ENCODE results near the gene RAB14.
A peak's percentile ranks its signal among the peaks of the same experiment; 100 is the strongest.
"Not testable (repeated sequence)": the region's sequence is repeated elsewhere in the genome, so short reads cannot be mapped to it uniquely, and the experiment has no call there.

The RAB14 gene

DNA sequence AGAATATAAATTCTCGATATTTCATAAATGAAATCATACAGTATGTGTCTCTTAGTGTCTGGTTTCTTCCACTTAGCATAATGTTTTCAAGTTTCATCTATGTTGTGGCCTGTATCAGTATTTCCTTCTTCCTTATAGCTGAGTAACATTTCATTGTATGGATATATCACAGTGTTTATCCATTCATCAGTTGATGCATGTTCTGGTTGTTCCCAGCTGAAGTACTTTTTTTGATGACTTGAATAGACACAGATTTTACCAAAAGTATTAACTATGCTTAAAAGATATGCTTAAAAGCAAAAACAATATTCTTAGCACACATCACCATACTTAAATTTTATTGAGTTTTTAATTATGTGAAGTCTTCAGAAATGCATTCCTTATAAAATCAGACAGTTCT, 12.7 kb downstream of the RAB14 start:
- no peak for DNase-seq

DNA sequence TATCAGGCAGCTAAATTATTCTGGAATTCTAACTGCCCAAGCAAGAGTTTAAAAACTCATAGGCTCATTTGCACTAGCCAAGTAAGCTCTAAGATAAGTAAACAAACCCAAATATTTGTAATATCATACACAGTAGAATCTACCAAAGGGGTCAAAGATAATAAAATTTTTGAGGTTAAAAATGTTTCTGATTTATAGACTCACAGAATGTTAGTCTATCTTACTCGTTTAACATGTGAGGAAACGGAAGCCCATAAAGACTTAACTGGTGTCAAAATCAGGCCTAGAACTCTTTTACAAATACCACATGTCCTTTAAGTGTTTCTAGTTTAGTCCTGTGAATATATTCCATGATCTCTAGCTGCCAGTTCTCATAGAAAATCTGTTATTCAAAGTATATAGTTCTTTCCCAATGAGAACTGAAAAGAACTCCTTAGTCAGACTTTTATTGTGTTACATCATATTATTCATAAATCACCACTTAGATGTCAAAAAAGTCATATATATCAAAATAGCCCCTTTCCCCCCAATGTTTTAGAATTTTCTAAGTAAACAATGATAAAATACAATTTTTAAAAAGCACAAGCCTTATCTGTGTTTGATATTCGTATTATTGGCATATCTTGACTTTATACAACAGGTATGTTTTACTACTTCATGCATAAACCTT, 13.9 kb downstream of the RAB14 start:
- no peak for DNase-seq

- no peak for DNase-seq
These were observed 15.8 kb downstream of the RAB14 start for GRCh38 chr9:121185774-121186403.

DNA sequence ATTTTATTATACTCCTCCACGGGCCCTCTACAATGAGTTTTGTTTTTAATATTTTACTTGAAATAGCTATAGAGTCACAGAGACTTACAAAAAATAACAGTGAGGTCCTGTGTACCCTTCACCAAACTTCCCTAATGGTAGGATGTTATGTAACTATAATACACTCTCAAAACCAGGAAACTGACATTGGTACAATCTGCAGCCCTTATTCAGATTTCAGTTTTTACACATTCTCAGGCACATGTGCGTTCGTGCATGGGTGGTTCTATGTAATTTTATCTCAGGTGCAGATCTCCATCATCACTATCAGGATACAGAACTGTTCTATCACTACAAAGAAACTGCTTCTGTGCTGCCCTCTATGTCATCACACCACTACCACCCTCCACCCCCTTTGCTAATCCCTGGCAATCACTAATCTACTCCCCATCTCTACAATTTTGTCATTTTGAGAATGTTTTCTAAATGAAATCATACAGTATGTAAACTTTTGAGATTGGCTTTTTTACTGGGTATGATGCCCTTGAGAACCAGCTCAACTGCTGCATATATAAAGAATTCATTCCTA, 16.4 kb downstream of the RAB14 start:
- no peak for DNase-seq

- no peak for DNase-seq
These were observed 17.2 kb downstream of the RAB14 start for GRCh38 chr9:121184463-121184862.

DNA sequence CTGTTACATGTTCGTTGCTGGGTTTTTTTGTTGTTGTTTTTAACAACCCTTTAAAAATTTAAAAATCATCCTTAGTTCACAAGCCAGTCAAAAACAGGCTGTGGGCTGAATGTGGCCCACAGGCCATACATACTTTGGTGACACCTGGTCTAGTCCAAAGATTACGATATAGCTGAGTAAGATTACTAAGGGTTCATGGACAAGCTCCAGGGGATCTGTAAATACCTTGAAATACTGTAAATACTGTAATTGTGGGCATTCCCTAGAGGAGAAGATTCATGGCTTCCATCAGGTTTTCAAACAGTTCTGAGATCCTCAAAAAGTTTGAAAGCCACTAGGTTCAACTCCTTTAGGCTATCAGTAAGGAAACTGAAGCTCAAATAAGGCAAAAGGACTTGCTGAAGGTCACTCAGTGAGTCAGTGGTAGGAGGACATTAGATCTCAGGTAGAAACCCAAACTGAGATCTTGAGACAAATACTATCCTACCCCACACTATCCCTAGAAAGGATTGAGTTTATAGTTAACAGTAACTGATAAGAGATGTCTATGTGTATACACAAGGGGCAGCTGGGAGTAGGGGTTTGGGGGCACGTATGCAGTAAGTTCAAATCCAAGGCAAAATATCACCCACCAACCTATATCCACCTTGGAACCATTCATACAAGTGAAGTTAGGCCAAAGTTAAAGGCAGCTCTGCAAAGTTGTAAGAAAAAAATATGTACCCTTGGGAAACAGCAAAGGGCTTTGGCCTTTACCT, 17.8 kb downstream of the RAB14 start:
- DNase-seq: no peak

DNA sequence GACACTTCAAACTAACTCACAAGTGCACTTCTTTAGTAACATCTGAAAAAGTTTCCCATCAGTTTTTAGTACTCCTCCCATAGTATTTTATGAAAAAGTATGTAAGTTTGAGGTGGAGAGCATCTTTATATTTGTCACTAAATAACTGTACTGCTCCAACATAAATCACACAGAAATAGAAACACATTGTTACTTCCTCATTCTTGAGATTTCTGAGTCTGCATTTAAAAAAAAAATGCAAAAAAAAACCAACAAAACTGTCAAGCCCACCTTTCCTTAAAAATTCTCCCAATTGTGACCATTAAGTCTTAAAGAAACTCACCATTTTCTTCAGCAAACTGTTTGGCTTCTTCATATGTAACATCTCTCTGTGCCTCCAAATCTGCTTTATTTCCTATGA, 18.7 kb downstream of the RAB14 start:
- DNase-seq: no peak

- DNase-seq: no peak
These were observed 19.4 kb downstream of the RAB14 start for GRCh38 chr9:121182101-121182836.

GRCh38 chr9:121179930-121180681, 21.6 kb downstream of the RAB14 start:
- no peak for DNase-seq

DNA sequence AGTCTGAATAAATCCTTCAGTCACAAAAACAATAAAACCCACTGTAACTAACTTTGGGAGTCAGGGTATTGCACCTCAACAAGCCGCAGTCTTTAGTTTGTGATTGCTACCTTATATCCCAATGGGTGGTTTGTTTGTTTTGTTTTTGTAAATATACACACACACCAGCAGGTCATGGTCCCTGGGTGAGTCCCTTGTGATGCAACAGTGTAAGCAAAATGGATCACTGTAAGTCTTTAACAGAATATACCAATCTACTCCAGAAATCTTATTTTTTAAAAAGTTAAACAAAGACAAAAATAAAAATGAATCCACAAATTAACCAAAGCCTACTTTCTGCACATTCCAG, 22.3 kb downstream of the RAB14 start:
- not testable (repeated sequence) for DNase-seq

- DNase-seq: no peak
These were observed 22.8 kb downstream of the RAB14 start for GRCh38 chr9:121178676-121179372.

GRCh38 chr9:121173501-121173900, 28.2 kb downstream of the RAB14 start:
- no peak for DNase-seq

DNA sequence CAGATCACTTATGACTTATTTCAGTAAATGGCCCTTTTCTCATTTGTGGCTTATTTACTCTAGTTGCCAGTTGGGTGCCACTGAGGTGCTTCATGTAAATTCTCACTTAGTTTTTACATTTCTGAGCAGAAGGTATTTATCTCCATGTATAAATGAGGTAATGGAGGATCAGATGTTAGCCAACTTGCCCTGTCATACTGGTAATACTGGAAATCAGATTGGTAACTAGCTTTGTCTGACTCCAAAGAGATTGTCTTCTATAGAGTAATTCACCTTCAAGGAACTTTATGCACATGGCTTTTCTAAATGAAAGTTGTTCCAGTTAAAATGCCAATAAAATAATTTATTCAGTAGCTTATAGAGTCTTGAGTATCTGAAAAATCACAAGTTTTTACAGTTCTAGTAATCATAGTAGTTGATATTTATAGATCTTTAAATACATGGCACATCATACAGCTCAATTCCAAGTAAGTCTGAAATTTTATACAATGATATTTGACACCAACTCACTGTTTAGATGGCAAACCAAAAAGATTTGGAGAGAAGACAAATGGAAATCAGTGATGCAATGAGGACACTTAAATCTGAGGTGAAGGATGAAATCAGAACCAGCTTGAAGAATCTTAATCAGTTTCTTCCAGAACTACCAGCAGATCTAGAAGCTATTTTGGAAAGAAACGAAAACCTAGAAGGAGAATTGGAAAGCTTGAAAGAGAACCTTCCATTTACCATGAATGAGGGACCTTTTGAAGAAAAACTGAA, 28.8 kb downstream of the RAB14 start:
- no peak for DNase-seq

DNA sequence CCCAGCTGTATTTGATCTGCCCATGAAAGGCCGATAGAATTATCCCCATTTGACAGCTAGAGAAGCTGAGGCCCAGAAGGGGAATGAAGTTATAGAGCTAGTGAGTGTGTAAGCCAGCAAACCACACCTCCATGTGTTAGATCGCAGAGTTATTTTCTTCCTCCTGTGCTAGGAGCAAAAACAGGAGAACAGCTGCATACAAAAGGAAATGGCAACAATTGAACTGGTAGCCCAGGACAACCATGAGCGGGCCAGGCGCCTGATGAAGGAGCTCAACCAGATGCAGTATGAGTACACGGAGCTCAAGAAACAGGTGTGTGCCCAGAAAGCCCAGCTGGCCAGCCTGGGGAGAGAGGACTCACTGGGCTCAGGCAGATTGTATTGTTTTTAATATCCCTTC, 30.4 kb downstream of the RAB14 start:
- no peak for DNase-seq

- peak; percentile 13 for DNase-seq
These were observed 32.5 kb downstream of the RAB14 start for GRCh38 chr9:121169094-121169601.

GRCh38 chr9:121168052-121168451, 33.6 kb downstream of the RAB14 start:
- DNase-seq: no peak

DNA sequence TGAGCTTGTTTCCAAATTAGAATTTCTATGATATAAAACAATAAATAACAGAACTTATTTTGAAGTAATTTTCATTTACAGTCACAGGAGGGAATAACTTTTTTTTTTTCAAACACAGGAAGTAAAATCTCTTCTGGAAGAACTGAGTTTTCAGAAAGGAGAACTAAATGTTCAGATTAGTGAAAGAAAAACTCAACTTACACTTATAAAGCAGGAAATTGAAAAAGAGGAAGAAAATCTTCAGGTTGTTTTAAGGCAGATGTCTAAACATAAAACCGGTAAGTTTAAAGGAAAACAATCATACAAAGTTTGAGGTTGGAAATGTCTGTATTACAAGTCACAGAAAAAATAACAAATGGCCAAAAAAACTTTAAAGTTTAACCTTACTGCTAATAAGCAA, 41.6 kb downstream of the RAB14 start:
- DNase-seq: no peak

GRCh38 chr9:121157939-121158338, 43.7 kb downstream of the RAB14 start:
- no peak for DNase-seq

- peak; percentile 11 for DNase-seq
These were observed 45.4 kb downstream of the RAB14 start for GRCh38 chr9:121156263-121156731.

DNA sequence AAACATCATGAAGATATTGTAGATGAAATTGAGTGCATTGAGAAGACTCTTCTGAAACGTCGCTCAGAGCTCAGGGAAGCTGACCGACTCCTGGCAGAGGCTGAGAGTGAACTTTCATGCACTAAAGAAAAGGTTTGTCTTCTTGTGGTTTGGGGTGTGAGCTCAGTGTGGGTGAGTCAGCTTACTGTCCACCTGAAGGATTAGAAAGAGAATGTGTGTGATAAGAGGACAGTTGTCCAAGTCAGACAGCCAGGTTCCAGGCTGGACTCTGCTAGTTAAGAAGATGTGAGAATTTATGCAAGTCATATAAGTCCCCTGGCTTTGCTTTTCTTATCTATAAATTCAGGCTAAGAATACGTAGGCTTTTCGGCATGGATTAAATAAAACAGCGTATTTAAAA, 46.9 kb downstream of the RAB14 start:
- no peak for DNase-seq

GRCh38 chr9:121153642-121154041, 48.0 kb downstream of the RAB14 start:
- DNase-seq: no peak
